Amniotic stem cell (primary cell): Measurements from ENCODE around the gene CYP3A4.
"Not testable (repeated sequence)": the region's sequence is repeated elsewhere in the genome, so short reads cannot be mapped to it uniquely, and the experiment has no call there.

Experiments
- DNase-seq: peaks from one replicate; lab custom pipeline; 2025; lab: John Stamatoyannopoulos, UW

The CYP3A4 gene

GRCh38 chr7:99752356-99752755 lies 31.6 kb downstream of the CYP3A4 start:
- DNase-seq: no peak

- not testable (repeated sequence) for DNase-seq
These were observed 32.5 kb downstream of the CYP3A4 start for GRCh38 chr7:99751322-99752052.

GRCh38 chr7:99748846-99749579 lies 35.0 kb downstream of the CYP3A4 start:
- DNase-seq: no peak

- DNase-seq: not testable (repeated sequence)
These were observed 37.1 kb downstream of the CYP3A4 start for GRCh38 chr7:99746915-99747314.

- not testable (repeated sequence) for DNase-seq
These were observed 38.6 kb downstream of the CYP3A4 start for GRCh38 chr7:99745395-99745794.

- no peak for DNase-seq
These were observed 41.1 kb downstream of the CYP3A4 start for GRCh38 chr7:99742737-99743394.

- no peak for DNase-seq
These were observed 42.6 kb downstream of the CYP3A4 start for GRCh38 chr7:99741441-99741795.

GRCh38 chr7:99740573-99741440 lies 43.2 kb downstream of the CYP3A4 start:
- no peak for DNase-seq

GRCh38 chr7:99739699-99740572 lies 44.0 kb downstream of the CYP3A4 start:
- DNase-seq: no peak

- DNase-seq: no peak
These were observed 46.3 kb downstream of the CYP3A4 start for GRCh38 chr7:99737726-99738125.

GRCh38 chr7:99736667-99737066 lies 47.3 kb downstream of the CYP3A4 start:
- not testable (repeated sequence) for DNase-seq

- DNase-seq: no peak
These were observed 49.0 kb downstream of the CYP3A4 start, which contains the start of gene CYP3A7 for GRCh38 chr7:99734987-99735386. Gene CYP3A7, minus strand, starts transcription at chr7:99735196. Its CDS starts 103 bp downstream, at chr7:99735093.

GRCh38 chr7:99733448-99733847 lies 50.5 kb downstream of the CYP3A4 start:
- no peak for DNase-seq

GRCh38 chr7:99733003-99733402 lies 51.0 kb downstream of the CYP3A4 start:
- DNase-seq: no peak

GRCh38 chr7:99731638-99732374 lies 52.2 kb downstream of the CYP3A4 start:
- DNase-seq: no peak

GRCh38 chr7:99730992-99731391 lies 53.0 kb downstream of the CYP3A4 start:
- DNase-seq: no peak

GRCh38 chr7:99730238-99730810 lies 53.7 kb downstream of the CYP3A4 start:
- DNase-seq: no peak

GRCh38 chr7:99729486-99730237 lies 54.3 kb downstream of the CYP3A4 start:
- no peak for DNase-seq

- no peak for DNase-seq
These were observed 55.4 kb downstream of the CYP3A4 start for GRCh38 chr7:99728615-99729014.
